Activated CD8-positive, alpha-beta memory T cell treated with anti-CD3 and anti-CD28 coated beads, Interleukin-2, amount 50 U/mL, for 48 hours (primary cell): ENCODE results near the gene MFAP1.
A peak's percentile ranks its signal among the peaks of the same experiment; 100 is the strongest.
"Not testable (repeated sequence)": the region's sequence is repeated elsewhere in the genome, so short reads cannot be mapped to it uniquely, and the experiment has no call there.

Experiments
- DNase-seq: peaks from one replicate; pipeline ENCODE4 v3.0.0-alpha.2; 2020

Gene MFAP1

DNA sequence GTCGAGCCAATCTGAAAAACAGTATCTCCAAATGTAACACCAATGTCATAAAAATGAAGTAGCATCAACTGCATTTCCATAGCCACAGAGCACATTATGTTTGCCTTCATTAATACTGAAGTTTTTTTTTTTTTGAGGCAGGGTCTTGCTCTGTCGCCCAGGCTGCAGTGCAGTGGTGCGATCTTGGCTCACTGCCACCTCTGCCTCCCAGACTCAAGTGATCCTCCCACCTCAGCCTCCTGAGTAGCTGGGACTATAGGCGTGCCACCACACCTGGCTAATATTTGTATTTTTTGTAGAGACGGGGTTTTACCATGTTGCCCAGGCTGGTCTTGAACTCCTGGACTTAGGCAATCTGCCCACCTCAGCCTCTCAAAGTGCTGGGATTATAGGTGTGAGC, 9.4 kb downstream of the MFAP1 start:
- not testable (repeated sequence) for DNase-seq

DNA sequence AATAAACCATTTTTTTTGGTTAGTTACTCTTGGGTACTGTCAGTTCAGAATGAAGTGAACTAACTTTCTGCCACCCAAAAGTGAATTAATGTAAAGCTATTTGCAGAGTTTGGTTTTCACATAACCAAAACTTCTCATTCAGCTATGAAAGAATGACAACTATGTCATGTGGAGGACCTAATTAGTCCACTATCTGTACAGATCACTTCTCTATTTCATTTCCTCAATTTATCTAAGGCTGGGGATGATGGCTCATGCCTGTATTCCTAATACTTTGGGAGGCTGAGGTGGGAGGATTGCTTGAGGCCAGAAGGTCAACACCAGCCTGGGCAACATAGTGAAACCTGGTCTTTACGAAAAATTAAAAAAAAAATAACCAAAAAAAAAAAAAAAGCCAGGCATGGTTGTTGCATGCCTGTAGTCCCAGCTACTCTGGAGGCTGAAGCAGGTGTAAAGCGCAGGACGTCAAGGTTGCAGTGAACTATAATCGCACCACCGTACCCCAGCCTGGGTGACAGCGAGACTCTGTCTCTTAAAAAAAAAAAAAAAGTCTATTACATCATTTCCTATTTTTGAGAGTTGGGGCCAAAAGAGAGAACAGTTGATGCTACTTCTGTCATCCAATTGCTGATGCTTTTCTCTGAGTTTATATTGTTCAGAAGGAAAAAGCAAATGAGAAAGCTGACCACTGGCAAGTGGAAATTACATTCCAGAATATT, 15.4 kb downstream of the MFAP1 start:
- no peak for DNase-seq

DNA sequence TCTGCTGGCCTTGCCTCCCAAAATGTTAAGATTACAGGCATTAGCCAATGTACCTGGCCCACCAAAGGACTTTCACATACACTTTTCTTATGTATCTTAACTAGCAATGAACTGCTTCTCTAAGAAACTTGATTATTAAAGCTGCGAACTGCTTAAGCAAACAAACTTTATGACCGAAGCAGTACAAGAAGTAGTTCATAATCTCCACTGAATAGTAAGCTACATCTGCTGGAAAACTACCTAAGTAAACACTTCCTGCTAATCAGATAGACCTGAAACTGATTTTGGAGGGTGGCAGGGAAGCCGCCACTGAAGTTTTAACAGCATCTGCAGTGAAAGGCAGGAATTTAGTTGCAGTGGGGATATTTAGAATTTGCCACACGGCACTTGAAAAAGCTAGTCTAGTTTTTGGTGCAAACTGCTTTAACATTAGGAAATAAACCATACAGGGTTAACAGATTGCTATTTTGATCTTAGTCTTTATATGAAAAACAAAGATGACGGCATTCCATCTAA, 16.0 kb downstream of the MFAP1 start:
- DNase-seq = no peak

- not testable (repeated sequence) for DNase-seq
These were observed 21.8 kb downstream of the MFAP1 start for GRCh38 chr15:43802676-43803075.

DNA sequence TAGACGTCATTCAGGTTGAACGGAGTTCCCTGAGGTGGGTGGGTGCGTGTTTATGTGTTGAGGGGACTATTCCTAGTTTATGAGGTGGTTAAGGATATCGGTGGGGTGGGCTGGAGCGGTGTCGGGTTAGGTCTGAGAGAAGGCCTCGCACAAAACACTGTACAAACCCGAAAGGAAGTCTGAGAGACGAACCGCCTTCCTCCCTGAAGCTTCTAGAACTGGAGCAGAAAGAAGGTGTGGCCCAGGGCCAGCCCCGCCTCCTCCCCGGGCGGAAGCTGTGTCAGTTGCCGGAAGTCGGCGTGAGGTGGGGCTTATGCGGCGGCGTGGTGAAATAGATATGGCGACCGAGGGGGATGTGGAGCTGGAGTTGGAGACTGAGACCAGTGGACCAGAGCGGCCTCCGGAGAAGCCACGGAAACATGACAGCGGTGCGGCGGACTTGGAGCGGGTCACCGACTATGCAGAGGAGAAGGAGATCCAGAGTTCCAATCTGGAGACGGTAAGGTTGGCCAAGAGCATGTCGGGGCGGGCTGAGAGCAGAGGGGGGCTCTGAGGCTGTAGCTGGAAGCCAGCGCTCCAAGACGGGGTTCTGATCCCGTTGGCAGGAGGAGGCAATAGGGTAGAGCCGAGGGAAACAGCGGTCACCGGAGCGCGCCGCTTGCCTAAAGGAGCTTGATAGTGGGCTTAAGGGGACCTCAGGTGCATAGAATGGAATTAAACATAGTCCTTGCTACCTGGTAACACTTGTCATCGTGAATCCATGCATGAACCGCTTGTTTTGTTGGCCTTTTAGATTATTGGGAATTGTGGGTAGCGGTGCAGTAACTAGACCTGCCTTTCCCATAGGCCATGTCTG, 24.0 kb downstream of the MFAP1 start, which contains the start of gene HYPK:
Gene HYPK, plus strand, starts transcription at position 314 of the 856 bp plus-strand sequence. Its CDS starts 24 bp downstream, at position 338.
- DNase-seq = peak; percentile 91

DNA sequence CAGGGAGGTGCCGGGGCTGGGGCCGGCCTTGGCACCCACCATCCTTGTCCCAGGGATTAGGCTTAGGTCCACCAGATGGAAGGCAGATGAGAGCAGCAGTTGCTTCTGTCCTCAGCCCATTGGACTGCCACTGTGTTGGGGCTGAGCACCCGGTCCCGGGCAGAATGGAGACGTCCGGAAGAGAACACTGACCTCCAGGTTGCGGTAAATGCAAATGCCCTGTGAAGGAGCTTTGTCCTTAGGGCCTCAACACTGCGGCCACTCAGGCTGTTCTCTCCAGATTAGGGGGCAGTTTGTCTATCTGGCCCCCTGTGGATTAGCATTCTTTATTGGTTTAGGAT, 24.6 kb downstream of the MFAP1 start, which contains the start of gene SERINC4:
Gene SERINC4, minus strand, starts transcription at position 276 of the 341 bp plus-strand sequence. Its CDS starts 234 bp downstream, at position 42.
- no peak for DNase-seq

DNA sequence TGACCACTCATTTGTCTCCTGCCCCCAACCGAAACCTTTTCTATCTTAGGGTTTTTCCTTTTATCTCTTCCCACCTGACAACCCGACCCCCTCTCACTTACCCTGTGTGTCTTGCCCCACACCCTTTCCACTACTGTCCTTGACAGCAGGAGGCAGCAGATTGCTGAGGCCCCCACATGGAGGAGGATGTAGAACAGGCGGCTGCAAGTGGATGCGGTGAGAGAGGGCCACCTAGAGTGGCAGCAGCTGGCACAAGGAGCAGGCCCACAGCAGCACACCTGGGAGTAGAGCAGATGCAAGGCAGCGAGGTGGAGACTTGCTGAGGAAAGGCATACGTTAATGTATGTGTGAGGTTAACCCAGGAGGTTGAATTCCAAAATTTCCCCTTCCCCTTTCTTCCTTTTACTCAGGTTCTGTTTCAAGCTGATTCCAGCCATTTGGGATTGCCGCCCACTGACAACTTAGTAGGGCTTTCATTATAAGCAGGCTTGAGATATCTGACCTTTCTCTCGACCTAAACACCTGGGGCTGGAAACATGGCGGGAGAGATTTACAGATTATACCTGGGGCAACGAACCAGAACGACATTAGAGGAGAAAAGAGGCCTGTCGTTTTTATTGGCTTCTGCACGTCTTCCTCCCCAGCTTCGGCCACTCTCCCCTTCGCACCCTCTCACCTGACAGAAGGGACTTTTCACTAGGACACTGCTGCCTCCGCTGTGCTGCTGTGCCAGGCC, 25.1 kb downstream of the MFAP1 start:
- no peak for DNase-seq

DNA sequence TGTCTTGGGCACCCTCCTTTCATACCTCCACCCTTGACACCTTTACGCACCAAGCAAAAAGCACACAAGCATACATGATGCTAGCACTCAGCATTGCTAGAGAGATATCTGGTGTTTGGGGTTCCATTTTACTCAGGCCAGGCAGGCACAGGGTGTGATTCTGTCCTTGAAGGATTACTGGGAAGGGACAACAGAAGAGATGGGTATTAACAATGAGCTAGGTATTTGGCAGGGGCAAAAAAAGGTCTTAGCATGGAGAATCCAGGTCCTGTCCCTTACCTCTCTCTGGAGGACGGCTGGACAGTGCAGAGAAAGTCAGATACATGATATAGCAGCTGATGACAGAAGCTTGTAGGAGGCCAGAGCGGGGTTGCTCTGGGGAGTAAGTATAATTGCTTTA, 27.9 kb downstream of the MFAP1 start:
- no peak for DNase-seq

- DNase-seq = no peak
These were observed 28.5 kb downstream of the MFAP1 start for GRCh38 chr15:43795997-43796396.

DNA sequence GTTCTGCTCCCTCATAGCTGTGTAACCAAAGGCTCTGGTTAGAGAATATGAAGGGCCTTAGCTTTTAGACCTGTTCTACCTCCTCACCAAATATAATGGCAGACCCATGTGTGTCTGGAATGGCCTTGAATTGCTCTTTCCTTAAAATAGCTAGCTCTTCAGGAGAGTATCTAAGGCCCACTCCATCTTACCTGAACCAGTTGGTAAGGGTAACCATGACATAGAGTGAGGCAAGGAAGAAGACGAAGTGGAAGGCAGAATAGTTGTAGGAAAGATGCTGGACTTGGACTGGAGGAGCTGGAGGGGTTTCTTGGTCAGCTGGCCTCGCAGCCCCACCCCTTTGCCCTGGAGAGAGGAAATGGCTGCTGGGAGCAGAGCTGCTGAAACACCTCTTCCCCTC, 29.3 kb downstream of the MFAP1 start:
- no peak for DNase-seq

GRCh38 chr15:43794269-43795037, 30.0 kb downstream of the MFAP1 start:
- DNase-seq = no peak

GRCh38 chr15:43793647-43794046, 30.8 kb downstream of the MFAP1 start:
- no peak for DNase-seq

- DNase-seq = peak; percentile 62
These were observed 31.6 kb downstream of the MFAP1 start for GRCh38 chr15:43792761-43793476.

- peak; percentile 99 for DNase-seq
These were observed 32.3 kb downstream of the MFAP1 start, which contains the start of gene SERF2 for GRCh38 chr15:43791993-43792760. Gene SERF2, plus strand, starts transcription at chr15:43792320. Its CDS starts 57 bp downstream, at chr15:43792377.

- DNase-seq = no peak
These were observed 35.1 kb downstream of the MFAP1 start for GRCh38 chr15:43789409-43789808.

DNA sequence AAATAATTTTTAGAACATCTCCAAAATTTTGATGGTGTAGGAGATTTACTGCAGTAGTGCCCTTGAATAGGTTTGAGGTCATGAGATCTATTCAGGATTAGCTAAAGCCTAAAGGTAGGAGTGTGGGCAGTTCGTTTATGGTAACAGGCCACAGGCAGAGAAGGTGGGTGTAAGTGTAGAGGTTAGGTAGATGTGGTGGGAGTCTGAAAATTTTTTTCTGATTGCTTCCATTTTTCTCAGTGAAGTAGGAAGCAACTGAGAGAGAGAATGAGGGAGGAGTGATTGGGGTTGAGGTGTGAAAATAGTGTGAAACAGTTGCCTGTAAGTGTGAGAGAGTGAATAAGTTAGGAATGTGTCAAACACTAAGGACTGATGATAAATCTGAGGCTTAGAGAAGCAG, 45.5 kb downstream of the MFAP1 start:
- no peak for DNase-seq

DNA sequence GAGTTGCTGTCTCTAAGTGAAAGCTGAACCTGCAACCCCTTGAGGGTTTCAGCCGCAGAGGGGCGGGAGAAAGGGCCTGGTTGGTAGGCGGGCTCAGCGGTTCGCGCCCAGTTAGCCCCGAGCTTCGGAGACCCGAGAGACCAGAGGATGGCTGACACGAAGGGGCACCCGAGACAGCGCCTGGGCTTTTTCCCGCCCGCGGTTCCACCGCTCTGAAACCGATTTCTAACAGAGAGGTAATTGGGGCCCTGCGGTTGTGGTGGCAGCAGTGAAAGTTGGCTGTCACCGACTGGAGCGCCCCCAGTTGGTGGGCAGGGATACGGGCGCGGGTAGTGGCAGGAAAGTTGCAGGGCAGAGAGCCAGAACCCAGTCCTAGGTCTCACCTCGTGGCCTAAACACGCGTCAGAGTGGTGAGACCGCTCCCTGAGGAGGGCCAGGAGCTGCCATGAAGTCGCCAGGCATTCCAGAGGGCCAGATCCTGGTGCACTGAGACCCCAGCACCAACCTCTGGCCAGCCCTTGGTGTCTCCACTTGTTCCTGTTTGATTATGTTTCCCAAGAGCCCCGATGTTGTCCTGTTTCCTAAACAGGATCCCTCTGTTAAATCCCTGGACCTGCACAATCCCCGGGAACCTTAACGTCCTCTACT, 47.1 kb downstream of the MFAP1 start:
- DNase-seq = peak; percentile 94

GRCh38 chr15:43776718-43777266, 47.7 kb downstream of the MFAP1 start, which contains the start of gene ELL3:
Gene ELL3, minus strand, starts transcription at chr15:43776966. Its CDS starts 65 bp downstream, at chr15:43776901.
- DNase-seq = peak; percentile 88

DNA sequence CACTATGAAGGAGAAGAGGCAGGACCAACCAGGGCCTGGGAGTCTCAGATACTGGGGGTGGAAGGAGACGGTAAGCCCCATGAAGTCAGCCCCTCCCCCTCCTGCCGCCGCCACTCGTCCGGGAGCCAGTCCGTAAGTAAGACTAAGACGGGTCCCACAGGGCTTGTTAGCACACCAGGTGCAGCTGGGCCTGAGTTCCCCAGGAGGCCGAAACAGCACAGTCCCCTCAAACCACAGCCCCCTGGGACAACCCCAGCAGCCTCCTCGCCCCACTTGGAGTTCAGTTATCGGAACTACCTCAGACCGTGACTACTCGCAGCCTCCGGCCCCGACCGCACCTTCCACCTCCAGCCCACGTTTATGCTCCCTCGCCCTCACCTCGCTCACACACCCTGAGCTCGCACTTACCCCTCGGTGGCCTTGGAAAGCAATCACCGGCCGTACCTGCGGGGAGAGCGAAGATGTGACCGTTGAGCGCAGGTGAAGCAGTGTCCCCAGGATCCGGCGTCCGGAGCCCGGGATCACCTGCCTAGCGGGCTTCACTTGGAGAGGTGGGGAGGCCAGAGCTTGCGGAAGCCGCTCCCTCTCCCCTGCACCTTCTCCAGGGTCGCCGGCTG, 48.3 kb downstream of the MFAP1 start:
- DNase-seq = peak; percentile 66
